Choroid plexus epithelial cell (primary cell): ENCODE measurements around the gene CEP20.

ENCODE experiments used
- DNase-seq: peaks from one replicate; pipeline ENCODE4 v3.0.0-alpha.2; 2010; ENCODE audit warnings: low read depth
- H3K4me3 ChIP-seq: 2 replicates; pipeline ENCODE4 v1.5.1; 2011; ENCODE audit warnings: low read depth, mild to moderate bottlenecking, control low read depth, low read length, moderate library complexity
- TF ChIP-seq, protein P1 (sequence below): conservative IDR thresholded peaks from 2 replicates; pipeline ENCODE4 v1.5.1; 2011; ENCODE audit warnings: low read depth, mild to moderate bottlenecking, control low read depth, inconsistent platforms, low read length, moderate library complexity

CEP20 gene

DNA sequence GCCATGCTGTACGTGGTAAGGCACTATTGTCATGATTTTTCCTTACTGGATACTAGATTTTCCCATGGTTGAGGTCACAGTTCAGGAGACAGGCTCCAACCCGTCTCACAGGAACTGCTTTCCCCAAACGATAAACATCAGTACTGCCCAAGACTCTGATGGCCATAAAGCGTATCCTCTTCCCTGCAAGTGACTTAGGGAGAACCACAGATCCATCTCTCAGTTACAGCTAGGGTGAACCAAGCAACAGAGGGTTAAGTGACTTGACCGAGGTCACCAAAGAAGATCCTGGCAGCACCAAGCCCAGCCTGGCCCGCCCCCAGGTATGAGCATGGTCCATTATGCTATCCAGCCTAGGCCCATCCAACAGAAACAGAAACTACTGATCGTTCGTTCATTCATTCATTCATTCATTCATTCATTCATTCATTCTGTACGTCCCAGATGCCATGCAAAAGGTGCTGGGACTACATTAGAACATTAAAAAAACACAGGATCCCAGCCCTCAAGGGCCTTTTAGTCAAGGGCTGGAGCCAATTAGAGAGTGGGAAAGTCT, 62.6 kb downstream of the CEP20 start:
- no peak for DNase-seq
- TF ChIP-seq, protein P1, sequence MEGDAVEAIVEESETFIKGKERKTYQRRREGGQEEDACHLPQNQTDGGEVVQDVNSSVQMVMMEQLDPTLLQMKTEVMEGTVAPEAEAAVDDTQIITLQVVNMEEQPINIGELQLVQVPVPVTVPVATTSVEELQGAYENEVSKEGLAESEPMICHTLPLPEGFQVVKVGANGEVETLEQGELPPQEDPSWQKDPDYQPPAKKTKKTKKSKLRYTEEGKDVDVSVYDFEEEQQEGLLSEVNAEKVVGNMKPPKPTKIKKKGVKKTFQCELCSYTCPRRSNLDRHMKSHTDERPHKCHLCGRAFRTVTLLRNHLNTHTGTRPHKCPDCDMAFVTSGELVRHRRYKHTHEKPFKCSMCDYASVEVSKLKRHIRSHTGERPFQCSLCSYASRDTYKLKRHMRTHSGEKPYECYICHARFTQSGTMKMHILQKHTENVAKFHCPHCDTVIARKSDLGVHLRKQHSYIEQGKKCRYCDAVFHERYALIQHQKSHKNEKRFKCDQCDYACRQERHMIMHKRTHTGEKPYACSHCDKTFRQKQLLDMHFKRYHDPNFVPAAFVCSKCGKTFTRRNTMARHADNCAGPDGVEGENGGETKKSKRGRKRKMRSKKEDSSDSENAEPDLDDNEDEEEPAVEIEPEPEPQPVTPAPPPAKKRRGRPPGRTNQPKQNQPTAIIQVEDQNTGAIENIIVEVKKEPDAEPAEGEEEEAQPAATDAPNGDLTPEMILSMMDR: no peak
- no peak overlapping the region for H3K4me3 ChIP-seq

DNA sequence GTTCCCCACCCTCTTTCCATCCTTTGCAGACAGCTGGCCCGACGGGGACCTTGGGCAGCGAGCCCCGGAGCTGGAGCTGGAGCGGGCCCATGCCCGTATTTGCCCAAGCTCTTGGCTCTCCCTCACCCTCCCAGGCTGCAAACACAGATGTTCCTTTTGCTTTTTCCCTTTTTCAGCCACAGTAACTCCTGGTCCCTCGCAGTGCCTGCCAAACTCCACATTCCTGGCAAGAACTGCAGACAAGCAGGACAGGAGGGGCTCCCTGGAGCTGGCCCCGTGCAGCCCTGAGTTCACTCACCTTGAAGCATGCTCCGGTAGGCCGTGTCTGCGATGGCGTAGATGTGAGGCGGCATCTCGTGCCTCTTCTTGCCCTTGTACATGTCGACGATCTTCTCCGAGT, 65.4 kb downstream of the CEP20 start:
- no peak overlapping the region for H3K4me3 ChIP-seq
- TF ChIP-seq, protein P1: no peak
- DNase-seq: no peak

DNA sequence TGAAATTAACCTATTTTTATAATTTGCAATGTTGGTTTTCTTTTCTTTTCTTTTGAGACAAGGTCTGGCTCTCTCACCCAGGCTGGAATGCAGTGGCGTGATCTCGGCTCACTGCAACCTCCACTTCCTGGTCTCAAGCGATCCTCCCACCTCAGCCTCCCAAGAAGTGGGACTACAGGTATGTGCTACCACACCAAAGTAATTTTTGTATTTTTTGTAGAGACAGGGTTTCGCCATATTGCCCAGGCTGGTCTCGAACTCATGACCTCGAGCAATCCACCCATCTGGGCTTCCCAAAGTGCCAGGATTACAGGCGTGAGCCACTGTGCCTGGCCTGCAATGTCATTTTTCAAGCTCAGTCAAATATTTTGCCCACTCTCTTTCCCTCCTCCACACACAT, 67.6 kb downstream of the CEP20 start:
- TF ChIP-seq, protein P1: no peak
- DNase-seq: no peak

DNA sequence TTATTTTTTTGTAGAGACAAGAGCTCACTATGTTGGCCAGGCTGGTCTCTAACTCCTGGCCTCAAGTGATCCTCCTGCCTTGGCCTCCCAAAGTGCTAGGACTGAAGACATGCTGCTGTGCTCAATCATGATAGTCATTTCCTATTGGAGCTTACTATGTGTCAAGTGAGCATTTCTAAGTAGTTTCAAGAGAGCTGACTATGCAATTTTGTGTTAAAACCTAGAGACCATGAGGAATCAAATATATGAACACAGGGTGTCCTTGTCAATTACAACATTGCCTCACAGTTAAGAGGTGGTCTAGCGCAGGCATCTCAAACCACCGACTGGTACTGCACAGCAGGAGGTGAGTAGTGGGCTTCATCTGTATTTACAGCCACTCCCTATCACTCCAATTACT, 69.4 kb downstream of the CEP20 start:
- TF ChIP-seq, protein P1: no peak
- no peak overlapping the region for H3K4me3 ChIP-seq

More for the DNA sequence above, 67.6 kb downstream of the CEP20 start:
- no peak overlapping the region for H3K4me3 ChIP-seq

DNA sequence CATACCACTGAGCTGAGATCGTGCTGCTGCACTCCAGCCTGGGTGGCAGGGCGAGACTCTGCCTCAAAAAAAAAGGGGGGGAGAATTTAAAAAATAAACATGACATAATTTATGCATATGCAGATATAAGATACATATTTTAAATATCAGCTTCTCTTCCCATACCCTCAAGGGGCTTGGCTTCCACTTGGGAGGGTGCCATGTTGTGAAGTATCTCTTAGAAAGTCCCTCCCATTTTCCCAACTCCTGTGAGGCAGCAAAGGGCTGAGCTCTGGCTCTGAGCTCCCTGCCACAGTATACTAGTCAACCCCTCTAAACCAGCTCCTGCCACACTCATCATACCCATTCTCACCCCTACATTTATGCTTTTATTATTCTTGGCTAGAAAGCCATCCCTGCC, 71.0 kb downstream of the CEP20 start:
- TF ChIP-seq, protein P1: no peak

More for the DNA sequence above, 69.4 kb downstream of the CEP20 start:
- DNase-seq: no peak

DNA sequence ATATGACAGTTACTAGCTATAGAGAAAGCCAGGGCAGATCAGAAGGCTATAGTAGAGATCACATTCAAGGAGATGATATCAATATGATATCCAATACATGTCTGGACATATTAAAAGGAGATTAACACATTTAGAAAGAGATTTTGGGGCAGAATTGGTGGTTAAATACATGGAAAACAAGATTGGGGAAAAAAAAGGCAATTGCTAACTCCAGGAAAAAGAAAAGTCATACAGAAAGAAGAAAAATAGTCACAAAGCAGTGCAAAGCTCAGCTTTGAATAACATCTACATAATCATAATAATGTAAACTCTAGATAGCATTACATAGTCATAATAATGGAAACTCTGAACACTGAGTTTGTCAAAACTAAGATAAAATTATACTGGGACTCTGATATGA, 72.2 kb downstream of the CEP20 start:
- no peak for DNase-seq
- TF ChIP-seq, protein P1: no peak
- H3K4me3 ChIP-seq: no peak overlapping the region

More for the DNA sequence above, 71.0 kb downstream of the CEP20 start:
- H3K4me3 ChIP-seq: no peak overlapping the region
- no peak for DNase-seq
